ENCODE results near the gene PLXNA4.

PLXNA4 gene

GRCh38 chr7:132417103-132417906, 159.0 kb downstream of the PLXNA4 start:
- DNase-seq (ENCODE audit: low read depth): no peak

- no peak for DNase-seq (ENCODE audit: low read depth)
Measured at GRCh38 chr7:132416395-132416794, 159.9 kb downstream of the PLXNA4 start.

DNA sequence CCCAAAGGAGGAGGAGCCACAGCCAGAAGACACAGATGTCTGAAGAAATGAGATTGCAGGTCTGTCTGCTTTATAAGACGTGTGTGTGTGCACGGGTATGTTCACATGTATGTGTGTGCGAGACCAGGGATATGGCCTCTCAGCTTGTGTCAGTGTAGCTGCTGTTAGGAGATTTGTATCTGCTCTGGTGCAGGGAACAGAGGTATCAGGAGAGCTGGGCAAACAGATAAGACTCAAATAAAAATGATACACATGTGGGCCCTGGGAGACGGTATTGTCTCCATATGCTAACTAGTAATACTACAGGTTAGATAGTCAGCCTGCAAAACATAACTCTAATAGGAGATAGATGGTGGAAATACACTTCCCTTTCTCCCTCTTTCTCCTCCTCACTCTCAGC, 161.0 kb downstream of the PLXNA4 start:
- DNase-seq (ENCODE audit: low read depth): no peak

- DNase-seq (ENCODE audit: low read depth): no peak
Measured at GRCh38 chr7:132414857-132415256, 161.4 kb downstream of the PLXNA4 start.

DNA sequence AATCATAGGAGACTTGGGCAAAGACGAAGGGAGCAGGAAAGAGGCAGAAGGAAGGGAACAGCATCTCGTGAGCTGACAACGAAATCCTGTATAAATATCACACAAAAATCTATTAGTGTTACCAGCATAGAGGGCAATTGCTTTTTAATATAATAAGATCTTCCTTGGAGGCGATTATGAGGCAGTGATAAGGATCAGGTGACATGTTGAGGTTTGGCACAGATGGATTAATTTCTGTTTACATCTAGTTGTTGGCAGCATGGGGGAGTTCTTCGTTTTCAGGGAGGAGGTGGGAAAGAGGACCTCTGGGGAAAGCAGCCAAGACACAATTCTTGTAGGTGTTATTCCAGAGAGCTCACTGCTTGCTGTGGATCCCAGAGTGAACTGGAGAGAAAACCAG, 163.8 kb downstream of the PLXNA4 start:
- no peak for DNase-seq (ENCODE audit: low read depth)

- DNase-seq (ENCODE audit: low read depth): no peak
Measured at GRCh38 chr7:132410861-132411541, 165.3 kb downstream of the PLXNA4 start.

DNA sequence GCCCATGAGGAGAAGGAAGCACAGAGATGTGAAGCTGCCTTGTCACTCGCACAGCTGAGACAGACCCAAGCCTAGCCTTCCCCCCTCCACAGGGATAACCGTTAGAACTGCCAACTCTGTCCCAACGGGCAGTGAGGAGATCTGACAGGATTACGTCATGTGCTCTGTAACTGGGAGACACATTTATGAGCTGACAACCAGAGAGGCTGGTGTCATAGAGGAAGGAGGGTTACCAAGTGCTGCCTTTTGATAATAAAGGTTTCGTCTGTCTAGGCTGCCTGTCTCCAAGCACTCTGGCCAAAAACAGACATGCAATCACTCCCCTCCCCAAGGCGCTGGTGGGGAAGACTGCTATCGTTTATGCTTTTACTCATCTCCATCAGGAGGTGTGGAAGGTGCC, 165.9 kb downstream of the PLXNA4 start:
- no peak for DNase-seq (ENCODE audit: low read depth)

- DNase-seq (ENCODE audit: low read depth): no peak
Measured at GRCh38 chr7:132407764-132408163, 168.5 kb downstream of the PLXNA4 start.

GRCh38 chr7:132406039-132406438, 170.2 kb downstream of the PLXNA4 start:
- DNase-seq (ENCODE audit: low read depth): no peak

GRCh38 chr7:132404261-132404660, 172.0 kb downstream of the PLXNA4 start:
- DNase-seq (ENCODE audit: low read depth): no peak

- DNase-seq (ENCODE audit: low read depth): no peak
Measured at GRCh38 chr7:132403465-132404110, 172.7 kb downstream of the PLXNA4 start.

DNA sequence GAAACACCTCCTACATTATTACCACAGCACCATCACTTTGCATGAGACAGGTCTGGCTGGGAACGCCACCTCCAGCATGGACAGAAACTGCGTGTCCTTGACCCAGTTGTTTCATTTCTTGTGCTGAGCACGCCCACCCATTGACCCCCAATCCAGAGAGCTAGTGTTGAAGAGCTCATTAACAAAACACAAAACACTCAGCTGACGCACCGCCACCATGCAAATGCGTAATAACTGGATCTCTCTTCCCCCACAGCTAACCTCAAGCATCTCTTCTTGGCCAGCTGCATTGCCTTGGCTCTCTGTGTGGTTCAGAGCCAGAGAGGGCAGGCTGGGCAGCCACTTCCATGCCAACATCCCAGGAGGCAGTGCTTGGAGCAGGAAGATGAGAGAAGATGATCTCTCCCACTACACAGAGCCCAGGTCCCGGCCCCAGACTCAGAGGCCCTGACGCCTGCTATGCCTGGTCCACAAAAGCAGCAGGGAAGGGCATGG, 173.5 kb downstream of the PLXNA4 start:
- DNase-seq (ENCODE audit: low read depth): no peak

GRCh38 chr7:132402096-132402495, 174.2 kb downstream of the PLXNA4 start:
- no peak for DNase-seq (ENCODE audit: low read depth)

DNA sequence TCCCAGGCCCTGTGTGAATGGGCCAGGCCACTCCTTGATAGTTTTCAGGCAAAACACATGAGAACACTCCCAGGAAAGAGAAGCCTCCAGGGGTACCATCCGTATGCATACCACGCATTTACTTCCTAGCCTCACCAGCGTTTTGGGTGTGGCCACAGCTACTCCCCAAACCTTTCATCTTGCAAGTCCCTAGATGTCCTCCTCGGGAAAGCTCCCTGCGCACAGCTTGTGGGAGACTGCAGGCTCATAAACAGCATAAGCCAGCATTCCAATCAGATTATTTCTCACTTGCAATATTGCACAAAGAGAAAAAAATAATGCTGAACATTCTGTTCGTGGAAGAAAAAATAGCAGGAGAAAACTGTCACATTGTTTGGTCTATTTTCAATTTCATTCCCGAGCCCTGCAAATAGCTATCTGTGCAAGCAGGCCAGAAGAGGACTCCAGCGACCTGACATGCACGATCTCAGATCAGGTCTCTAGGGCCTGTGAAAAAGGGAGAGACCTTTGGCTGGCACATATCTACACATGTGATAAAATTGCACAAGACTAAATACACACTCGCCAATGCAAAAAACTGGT, 175.6 kb downstream of the PLXNA4 start:
- no peak for DNase-seq (ENCODE audit: low read depth)

- no peak for DNase-seq (ENCODE audit: low read depth)
Measured at GRCh38 chr7:132399367-132399766, 176.9 kb downstream of the PLXNA4 start.

DNA sequence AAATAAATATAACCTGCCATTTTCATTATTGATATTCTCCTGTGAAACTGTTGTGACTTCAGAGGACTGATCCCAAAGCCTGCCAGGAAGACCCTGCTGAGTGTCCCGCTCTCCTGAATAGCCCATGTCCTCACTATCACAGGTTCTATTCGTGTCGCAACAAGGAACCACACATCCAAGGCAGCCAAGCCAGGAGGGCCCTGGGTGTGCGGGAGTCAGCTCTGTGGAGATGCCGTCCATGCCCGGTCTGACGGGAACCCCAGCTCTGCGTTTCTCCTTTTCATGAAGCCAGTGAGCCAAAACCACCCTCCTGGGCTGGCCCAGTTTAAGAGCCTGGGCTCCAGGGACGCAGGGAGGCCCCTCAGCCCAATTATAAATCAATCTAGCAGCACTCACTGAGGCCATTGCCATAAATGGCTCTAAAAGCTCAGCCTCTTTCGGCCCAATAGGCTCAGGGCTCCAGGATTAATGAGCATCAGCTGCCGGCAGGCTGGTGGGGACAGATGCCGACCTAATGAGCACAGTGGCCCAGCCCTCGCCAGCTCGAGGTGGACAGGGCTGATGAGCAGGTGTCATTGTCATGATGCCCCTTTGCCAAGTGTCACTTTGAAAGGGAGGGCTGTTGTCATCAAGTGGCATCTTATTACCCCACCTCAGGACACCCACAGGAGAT, 177.9 kb downstream of the PLXNA4 start:
- DNase-seq (ENCODE audit: low read depth): no peak

DNA sequence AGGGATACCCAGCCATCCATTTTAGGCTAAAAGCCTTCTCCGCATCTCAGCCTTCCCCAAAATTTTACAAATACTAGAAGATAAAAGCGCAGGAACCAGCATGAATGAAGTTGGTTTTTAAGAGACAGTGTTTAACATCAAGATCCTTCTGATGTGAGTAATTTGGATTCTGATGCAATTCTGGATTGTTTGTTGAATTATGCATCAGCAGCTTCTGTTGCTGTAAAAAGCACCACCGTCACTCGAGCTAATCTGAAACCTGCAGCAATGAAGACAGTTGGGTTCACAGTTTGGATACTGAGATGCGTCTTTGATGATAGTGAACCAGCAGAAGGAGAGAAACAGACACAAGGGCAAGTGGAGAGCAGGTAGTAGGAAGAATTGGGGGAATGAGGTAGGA, 179.2 kb downstream of the PLXNA4 start:
- no peak for DNase-seq (ENCODE audit: low read depth)

- DNase-seq (ENCODE audit: low read depth): no peak
Measured at GRCh38 chr7:132395361-132395760, 180.9 kb downstream of the PLXNA4 start.

DNA sequence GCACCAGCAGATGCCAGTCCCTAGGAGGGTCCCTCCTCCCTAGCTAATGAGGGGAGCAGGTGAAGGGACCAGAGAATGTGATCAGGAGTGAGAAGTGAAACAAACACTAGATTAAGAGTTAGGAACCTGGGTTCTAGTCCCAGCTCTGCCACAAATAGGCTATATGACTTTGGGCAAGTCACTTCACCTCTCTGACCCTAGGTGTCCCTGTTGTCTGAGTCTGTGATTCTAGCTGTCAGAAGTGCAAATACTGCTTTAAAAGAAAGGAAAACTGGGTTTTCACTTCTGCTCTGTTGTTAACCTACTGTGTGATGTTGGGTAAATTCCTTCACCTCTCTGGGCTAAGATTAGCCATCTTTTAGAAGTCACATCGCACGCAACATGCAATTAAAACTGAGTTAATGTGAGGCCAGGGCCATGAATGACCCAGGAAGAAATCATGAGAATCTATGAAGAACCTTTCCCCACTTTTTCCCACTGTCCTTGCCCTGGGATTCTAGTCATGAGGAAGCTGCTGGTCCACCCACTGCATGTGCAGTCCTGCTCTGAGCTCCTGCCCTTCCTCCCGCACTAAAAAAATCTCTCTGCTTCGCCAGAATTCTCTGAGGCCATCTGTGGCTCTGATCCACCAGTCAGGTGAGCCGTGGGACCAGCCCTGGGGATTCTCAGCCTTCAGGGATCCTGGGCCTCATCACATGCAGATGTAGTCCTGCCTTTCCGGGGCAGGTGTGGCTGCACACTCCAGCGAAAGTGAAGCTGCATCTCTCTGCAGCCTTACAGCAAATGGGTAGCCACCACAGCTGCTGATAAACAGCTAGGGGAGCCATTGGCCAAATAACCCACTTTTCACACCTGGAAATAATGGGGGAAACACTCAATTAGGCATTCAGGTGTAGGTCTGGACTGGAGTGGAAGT, 181.7 kb downstream of the PLXNA4 start:
- DNase-seq (ENCODE audit: low read depth): no peak

GRCh38 chr7:132393789-132394261, 182.4 kb downstream of the PLXNA4 start:
- no peak for DNase-seq (ENCODE audit: low read depth)

- no peak for DNase-seq (ENCODE audit: low read depth)
Measured at GRCh38 chr7:132392713-132393112, 183.6 kb downstream of the PLXNA4 start.
